Fibroblast of skin of abdomen (primary cell): ENCODE measurements around the gene TFF3.

Experiments used
- DNase-seq: peaks from one replicate; pipeline ENCODE4 v3.0.0-alpha.2; 2013

Gene TFF3

DNA sequence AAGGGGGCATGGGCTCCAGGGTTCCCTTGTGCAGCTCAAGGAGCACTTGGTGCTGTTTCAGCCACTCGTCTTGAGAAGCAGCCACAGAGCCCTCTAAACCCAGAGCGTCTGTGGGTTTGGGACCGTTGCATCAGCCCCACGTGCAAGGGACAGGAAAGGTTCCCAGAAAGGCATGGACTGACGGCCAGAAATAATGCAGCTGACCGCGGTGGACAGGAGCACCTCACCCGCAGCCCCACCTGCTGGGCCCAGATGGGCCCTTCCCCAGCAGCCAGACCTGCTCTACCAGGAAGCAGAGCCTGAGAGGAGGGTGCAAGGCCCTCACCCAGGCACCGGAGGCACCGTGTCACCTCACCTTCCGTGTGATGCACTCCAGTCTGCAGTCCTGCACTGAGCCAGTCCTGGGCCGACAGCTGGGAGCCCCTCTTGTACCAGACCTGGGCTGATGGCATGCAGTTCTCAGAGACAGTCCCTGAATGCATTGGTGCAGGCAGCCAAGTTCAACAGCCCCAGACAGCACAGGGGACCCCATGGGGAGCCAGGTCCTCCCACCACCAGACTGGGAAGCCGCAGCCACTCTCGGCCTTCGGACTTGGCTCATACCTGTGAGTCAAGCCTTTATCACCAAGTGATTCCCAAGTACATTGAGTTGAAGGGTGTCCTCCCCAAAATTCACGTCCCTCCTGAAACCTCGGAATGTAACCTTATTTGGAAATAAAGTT is 4.8 kb upstream of the TFF3 start:
- no peak for DNase-seq

DNA sequence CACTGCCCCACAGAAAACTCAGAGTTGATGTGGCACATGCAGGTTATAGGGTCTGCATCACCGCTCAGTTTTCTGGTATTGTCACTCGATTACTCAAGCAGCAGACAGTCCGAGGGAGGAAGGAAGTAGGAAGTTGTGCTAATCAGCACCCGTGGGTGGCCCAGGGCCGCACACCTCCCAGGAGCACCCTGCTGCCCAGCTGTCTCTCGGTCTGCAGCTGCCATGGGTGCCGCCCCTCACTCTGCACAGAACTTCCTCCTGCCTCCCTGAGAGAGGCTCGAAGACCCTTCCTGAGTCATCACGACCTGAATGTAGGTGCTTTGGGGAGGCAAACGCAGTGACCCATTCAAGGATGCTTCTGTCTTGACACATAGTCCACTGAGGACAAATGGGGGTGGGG is 4.2 kb upstream of the TFF3 start:
- no peak for DNase-seq

- no peak for DNase-seq
These were observed 2.9 kb upstream of the TFF3 start for GRCh38 chr21:42317826-42318746.

DNA sequence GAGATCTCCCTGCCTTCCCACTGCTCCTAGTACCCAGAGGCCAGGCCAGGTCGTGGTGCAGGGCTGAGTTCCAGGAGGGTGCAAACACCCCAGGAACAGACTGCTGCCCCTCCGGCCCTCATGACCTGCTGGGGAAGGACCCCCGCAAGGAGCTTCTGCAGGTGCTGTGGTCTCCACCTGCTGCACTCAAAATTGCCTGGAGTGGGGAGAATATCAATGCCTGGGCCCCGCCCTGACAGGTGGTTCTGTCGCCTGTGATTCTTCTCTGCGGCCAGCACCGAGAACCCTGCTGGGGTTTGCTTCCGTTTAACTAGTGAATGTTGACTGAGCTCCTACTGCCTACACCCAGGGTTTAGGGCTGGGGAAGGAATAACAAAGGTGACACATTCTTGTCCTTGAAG is 2.1 kb upstream of the TFF3 start:
- DNase-seq = no peak

GRCh38 chr21:42316891-42317290 is 1.7 kb upstream of the TFF3 start:
- no peak for DNase-seq

DNA sequence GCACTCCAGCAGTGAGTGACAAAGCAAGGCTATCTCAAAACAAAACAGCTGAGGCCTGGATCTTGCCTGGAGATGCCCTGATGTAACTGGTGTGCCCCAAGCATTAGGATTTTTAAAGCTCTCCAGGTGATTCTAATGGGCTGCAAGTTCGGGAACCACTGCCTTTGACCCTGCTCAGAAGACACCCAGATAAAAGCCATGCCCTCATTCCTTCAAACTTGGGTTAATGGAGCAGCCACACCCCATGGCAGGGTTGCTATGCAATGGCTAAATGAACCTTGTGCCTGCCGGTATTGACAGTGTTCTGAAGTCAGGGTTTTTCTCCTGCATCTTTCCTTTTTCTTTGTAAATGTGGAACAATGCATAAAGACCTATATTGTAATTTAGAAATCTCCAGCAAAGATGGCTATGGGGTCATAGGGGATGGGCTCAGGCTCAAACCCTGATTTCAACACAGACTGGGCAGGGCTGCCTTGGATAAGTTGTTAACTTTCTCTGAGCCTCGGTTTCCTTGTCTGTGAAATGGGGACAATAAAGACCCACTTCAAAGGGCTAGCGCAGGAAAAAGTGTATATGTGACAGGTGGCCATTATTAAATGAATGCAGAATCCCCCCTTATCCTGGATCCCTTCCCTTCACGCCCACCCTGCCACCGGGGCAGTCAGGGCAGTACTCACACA is 453 bp downstream of the TFF3 start:
- DNase-seq = no peak

GRCh38 chr21:42313501-42313969 is 1.7 kb downstream of the TFF3 start:
- DNase-seq = no peak

DNA sequence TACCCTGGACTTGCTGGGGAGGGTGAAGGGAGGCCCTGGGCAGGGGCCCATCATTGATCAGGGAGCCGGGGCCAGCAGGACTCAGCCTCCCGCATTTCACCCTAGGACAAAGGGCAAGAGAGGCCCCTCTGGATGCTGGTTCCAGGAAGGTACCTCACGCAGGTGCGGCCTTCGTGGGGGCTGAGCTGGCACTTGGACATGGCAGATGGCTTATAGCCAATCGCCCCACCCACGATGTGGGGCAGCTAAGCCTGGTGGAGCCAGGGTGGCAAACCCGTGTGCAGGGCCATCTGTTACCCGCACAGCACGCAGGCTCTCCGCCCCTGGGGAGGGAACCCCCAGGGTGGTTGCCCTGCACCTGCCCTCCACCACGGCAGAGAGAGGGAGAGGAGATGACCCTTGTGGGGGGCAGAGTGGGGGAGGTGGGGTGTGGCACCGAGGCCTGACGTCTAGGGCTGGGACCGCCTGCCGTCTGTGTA is 2.5 kb downstream of the TFF3 start:
- no peak for DNase-seq

- DNase-seq = no peak
These were observed 3.2 kb downstream of the TFF3 start for GRCh38 chr21:42311816-42312625.

GRCh38 chr21:42311160-42311559 is 4.0 kb downstream of the TFF3 start:
- no peak for DNase-seq

DNA sequence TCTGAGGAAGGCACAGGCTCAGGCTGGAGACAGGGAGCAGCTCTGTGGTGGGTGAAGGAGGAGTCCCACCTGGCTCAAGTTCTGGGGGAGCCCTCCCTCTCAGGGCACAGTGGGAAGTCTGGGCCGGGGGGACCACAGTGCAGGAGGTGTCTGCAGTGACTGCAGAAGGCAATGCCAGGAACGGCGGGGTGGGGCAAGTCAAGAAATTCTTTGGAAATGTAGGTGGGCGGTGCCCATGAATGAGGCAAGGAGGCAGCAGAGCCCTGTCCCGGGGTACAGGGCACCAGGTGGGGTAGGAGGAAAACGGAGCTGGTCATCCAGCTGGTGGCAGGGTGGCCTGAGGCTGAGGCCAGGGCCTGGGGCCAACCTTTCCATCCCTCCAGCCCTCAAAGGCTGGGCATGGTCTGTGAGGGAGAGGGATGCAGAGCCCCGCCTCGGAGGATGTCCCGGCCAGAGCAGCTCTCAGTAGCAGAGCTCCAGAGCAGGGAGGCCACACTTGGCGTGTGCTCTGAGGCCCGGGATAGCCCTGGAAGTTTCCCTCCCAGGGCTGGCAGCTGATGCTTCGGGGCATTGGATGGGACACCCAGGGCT is 4.7 kb downstream of the TFF3 start:
- DNase-seq = no peak

GRCh38 chr21:42309753-42310213 is 5.4 kb downstream of the TFF3 start:
- peak; percentile 5 for DNase-seq

DNA sequence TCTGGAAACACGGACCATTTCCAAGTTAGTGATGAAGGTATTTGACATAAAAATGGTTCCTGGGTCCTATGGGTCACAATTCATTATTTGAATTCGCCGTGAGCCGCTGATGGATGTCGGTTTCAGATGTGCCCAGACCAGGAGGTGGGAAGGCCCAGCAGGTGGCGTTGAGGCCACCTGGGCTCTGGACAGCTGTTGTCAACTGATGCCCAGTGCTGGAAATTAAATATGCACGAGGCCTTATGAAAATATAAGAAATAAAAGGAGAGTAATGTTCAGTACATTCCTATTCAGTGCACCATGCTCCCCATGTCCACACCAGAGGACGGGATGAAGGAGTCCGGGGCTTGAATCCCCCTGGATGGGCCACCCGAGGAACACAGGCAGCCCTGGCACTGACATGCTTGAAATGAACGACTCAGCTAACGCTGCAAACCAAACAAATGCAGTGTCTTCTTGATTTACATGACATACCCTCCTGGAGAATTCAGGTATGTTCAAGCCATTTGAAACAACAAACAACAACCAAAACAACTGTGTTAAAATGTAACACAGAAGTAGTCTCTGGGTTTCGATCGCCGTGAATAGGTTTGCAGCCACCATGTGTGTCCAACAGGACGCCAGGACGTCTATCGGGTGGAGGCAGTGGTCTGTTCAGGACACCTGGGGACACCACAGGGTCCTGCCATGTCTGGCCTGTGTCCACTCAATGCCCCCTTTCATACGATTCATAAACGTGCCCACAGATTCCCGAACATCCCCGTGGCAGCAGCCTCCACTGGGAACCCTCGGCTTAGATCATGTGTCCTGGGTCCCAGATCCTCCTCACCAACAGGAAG is 6.1 kb downstream of the TFF3 start:
- DNase-seq = no peak

- DNase-seq = no peak
These were observed 6.9 kb downstream of the TFF3 start for GRCh38 chr21:42308161-42308913.

- no peak for DNase-seq
These were observed 8.1 kb downstream of the TFF3 start for GRCh38 chr21:42307106-42307505.

DNA sequence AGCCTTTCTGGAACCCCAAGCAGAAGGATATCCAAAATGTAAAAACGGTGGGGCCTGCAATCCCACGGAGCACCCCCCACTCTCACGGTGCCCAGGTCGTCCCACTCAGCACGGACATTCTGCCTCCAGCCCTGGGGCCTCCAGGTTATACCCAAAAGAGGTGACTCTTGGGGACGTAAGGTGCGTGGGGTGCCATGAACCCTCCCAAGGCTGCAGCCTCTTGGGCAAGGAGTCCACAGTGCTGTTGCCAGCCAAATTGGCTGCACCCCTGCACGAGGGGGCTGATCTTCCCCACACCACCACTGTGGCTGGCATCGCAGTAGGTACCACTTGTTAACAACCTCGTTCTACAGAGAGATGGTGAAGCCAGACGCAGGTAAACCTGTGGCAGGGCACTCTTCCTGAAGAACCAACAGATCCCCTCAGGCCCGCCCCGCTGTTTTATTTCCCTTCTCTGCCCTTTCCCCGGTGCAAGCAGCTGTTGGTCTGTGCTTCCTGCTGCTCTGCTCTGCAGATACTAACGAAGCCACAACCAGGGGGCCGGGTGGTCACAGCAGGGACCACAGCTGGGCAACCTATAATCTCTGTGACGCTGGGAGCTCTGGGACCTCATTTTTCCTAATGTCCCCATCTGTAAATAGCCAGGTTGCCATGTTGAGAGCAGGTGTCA is 8.7 kb downstream of the TFF3 start:
- DNase-seq = no peak

DNA sequence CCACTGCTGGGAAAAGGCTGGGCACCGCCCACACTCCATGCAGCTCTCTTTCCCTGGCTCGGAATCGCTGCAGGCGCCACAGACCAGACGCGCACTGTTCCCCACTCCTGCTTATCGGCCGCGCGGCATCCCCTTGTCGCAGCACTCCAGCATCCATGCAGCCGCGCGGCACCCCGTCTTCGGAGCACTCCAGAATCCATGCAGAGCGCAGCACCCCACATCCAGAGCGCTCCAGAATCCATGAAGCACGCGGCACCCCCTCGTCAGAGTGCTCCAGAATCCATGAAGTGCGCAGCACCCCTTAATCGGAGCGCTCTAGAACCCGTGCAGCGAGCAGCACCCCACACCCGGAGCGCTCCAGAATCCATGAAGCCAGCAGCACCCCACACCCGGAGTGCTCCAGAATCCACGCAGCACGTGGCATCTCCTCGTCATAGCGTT is 9.5 kb downstream of the TFF3 start:
- no peak for DNase-seq

GRCh38 chr21:42304556-42305454 is 10.4 kb downstream of the TFF3 start:
- DNase-seq = no peak
